Urinary bladder (tissue), 4 donors: Measurements from ENCODE around the gene CORO2A. TPM values are rescaled to one million over a fixed set of nuclear protein-coding genes. Genes with fewer than 3 reads are reported as not detected.
A peak's percentile ranks its signal among the peaks of the same experiment; 100 is the strongest.

Source experiments
- DNase-seq: peaks from one replicate; pipeline ENCODE4 v3.0.0-alpha.2; 2015; ENCODE audit errors: extremely low spot score
- H3K27ac ChIP-seq: one replicate; pipeline ENCODE4 v1.5.1; 2013; ENCODE audit warnings: low read depth, mild to moderate bottlenecking, moderate library complexity
- H3K36me3 ChIP-seq: one replicate; pipeline ENCODE4 v1.6.1; 2013; ENCODE audit warnings: mild to moderate bottlenecking, moderate library complexity; ENCODE audit not compliant: insufficient read depth
- H3K4me1 ChIP-seq: one replicate; pipeline ENCODE4 v1.6.1; 2013; ENCODE audit warnings: mild to moderate bottlenecking, moderate library complexity; ENCODE audit not compliant: insufficient read depth
- H3K4me3 ChIP-seq: one replicate; pipeline ENCODE4 v1.5.1; 2013; ENCODE audit warnings: low read depth, low read length
- WGBS: extraction: QIAGEN DNeasy Blood & Tissue Kit; methylation state at CpG from one replicate; pipeline ENCODE4 v1.1.7; 2013; 5-methylcytosine and 5-hydroxymethylcytosine counted together
- polyA plus RNA-seq: library from polyadenylated mRNA; stranded (reverse); fragments of 200-250 nt; gene quantifications from one replicate; pipeline ENCODE4 v1.2.3, GENCODE V29; 2013
- total RNA-seq: library from RNA; depleted of rRNA; stranded (reverse); fragments of >200 nt; gene quantifications from one replicate; pipeline ENCODE4 v1.2.3, GENCODE V29; 2014
- donor health status: healthy with polysubstance abuse.
- donor health status: healthy.

The CORO2A gene
- total and polyA plus RNA-seq, 2 donors, result 3.4 to 4.1 TPM

DNA sequence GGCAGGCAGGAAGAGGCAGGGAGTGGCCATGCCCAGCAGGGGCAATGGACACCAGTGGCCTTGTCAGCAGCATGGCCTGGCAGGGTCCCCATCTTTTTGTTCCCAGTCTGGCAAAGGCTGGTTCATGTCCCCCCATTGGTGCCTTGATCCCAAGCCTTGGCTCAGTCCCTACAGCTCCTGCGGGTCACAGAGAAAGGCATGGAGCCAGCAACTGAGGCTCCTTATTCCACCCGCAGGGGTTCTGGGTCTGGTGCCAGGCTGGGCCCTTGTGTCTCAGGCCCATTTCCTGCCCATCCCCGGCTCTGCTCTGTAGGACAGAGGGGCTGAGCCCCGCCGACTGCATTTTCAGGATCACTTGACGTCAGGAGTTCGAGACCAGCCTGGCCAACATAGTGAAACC lies 87.4 kb downstream of the CORO2A start:
- H3K4me1 ChIP-seq, result no peaks in the 10 kb centered on the region
- 93% methylated on average over 7 of the region's 7 CpGs for WGBS
- no peak overlapping the region for H3K4me3 ChIP-seq
- no peak for DNase-seq
- H3K36me3 ChIP-seq, result no peaks in the 10 kb centered on the region
- H3K27ac ChIP-seq, result no peak overlapping the region

GRCh38 chr9:98104445-98104881 lies 88.0 kb downstream of the CORO2A start:
- H3K36me3 ChIP-seq, result no peaks in the 10 kb centered on the region
- 91% methylated on average over 3 of the region's 3 CpGs for WGBS
- peaks cover 2% of the 10 kb centered on the region for H3K4me1 ChIP-seq
- no peak overlapping the region for H3K4me3 ChIP-seq
- H3K27ac ChIP-seq, result no peak overlapping the region
- no peak for DNase-seq

- no peak for DNase-seq
- Histone ChIP-seq H3K36me3 (no peaks in the 10 kb centered on the region), H3K4me1 (peaks cover 3% of the 10 kb centered on the region), H3K4me3 (no peak overlapping the region), H3K27ac (no peak overlapping the region)
- WGBS, result 43% methylated on average over 6 of the region's 6 CpGs
Measured at GRCh38 chr9:98101868-98102273, 90.6 kb downstream of the CORO2A start.

GRCh38 chr9:98101416-98101815 lies 91.0 kb downstream of the CORO2A start:
- no peak for DNase-seq
- 92% methylated on average over 7 of the region's 7 CpGs for WGBS

DNA sequence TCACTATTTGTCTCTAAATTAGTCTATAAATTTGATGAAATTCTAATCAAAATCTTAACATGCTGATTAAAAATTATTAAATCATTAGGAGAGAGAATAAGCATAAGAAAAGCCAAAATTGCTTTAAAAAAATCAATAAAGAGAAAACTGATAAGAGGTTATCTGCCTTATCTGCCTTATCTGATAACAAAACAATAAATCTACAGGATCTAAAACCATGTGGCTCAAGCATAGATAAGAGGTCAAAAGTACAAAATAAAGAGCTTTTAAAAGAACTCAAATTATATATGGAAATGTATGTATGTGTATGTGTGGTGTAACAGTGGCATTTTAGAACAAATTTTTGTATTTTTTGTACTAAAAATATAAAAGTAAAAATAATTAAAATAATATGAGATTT lies 92.0 kb downstream of the CORO2A start:
- peaks cover 3% of the 10 kb centered on the region for H3K4me1 ChIP-seq
- no peak overlapping the region for H3K27ac ChIP-seq
- no peak for DNase-seq
- no peak overlapping the region for H3K4me3 ChIP-seq
- no peaks in the 10 kb centered on the region for H3K36me3 ChIP-seq

More at GRCh38 chr9:98101416-98101815, 91.0 kb downstream of the CORO2A start:
- Histone ChIP-seq H3K27ac (no peak overlapping the region), H3K4me1 (peaks cover 3% of the 10 kb centered on the region), H3K36me3 (no peaks in the 10 kb centered on the region), H3K4me3 (no peak overlapping the region)

GRCh38 chr9:98099898-98100297 lies 92.5 kb downstream of the CORO2A start:
- Histone ChIP-seq H3K4me1 (peaks cover 3% of the 10 kb centered on the region), H3K4me3 (no peak overlapping the region), H3K36me3 (no peaks in the 10 kb centered on the region), H3K27ac (no peak overlapping the region)
- WGBS, result 65% methylated on average over 5 of the region's 5 CpGs
- DNase-seq, result peak; percentile 36

GRCh38 chr9:98099346-98099745 lies 93.1 kb downstream of the CORO2A start:
- no peak for DNase-seq
- Histone ChIP-seq H3K4me1 (peaks cover 3% of the 10 kb centered on the region), H3K27ac (no peak overlapping the region), H3K4me3 (no peak overlapping the region), H3K36me3 (peaks cover 2% of the 10 kb centered on the region)
- WGBS, result 97% methylated on average over 2 of the region's 2 CpGs

GRCh38 chr9:98097836-98098235 lies 94.6 kb downstream of the CORO2A start:
- H3K36me3 ChIP-seq, result peaks cover 2% of the 10 kb centered on the region
- H3K4me1 ChIP-seq, result peaks cover 3% of the 10 kb centered on the region
- H3K4me3 ChIP-seq, result no peak overlapping the region
- DNase-seq, result peak; percentile 41
- H3K27ac ChIP-seq, result no peak overlapping the region
- WGBS, result 84% methylated on average over 4 of the region's 4 CpGs

DNA sequence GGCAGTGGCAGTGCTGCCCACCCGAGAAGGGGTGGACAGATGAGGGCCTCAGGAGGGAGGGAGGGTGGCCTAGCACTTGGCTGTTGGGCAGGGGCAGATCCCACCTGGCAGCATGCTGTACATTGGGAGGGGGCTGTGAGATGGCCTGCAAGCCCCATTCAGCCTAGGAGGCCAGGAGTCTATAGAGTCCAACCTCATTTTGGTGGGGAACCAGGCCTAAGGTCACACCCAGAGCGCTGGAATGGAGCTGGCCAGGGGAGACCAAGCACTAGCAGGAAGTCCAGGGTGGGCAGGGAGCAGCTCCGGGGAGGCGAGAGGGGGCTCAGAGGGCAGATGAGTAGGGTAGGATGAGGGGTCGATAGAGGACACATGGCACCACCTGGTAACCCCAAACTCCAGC lies 96.3 kb downstream of the CORO2A start:
- Histone ChIP-seq H3K27ac (no peak overlapping the region), H3K36me3 (peaks cover 2% of the 10 kb centered on the region), H3K4me1 (peaks cover 3% of the 10 kb centered on the region), H3K4me3 (no peak overlapping the region)
- no peak for DNase-seq
- 95% methylated on average over 5 of the region's 5 CpGs for WGBS

DNA sequence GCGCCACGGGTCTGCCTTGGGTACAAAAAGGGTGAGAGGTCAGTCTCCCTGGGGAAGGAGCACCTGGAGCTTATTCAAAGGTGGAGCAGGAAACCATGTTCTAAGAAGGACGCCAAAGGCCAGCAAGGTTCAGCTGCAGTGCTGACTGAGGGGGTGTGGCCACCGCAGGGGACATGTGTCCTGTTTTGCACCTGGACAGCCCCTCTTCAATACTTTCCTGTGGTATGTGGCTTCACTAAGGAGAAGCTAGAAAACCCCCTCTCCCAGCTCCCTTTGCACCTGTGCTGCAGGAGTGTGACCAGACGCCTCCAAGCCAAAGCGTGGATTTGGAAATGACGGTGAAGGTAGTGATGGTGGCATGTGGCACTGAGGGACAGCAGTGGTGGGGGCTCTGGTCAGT lies 97.0 kb downstream of the CORO2A start:
- WGBS, result 90% methylated on average over 7 of the region's 7 CpGs
- DNase-seq, result no peak
- Histone ChIP-seq H3K4me1 (peaks cover 3% of the 10 kb centered on the region), H3K27ac (no peak overlapping the region), H3K4me3 (no peak overlapping the region), H3K36me3 (peaks cover 2% of the 10 kb centered on the region)

DNA sequence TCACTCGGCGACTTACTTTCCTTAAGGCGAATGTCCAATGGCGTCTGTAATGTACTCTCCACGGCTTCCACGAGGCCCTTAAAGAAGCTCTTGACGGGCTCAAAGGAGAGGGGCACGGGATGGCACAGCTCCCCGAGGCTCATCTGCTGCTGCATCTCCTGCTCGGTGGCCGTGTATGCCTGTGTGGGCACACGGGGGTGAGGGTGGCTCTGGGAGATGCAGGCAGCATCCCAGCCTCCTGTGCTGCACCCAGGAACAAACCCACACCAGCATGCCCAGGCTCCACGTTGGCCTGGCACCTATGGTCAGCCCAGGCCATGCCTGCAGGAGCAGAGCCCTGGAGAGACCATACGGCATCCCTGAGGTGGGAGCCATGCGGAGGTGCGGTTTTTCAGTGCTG lies 97.6 kb downstream of the CORO2A start:
- peaks cover 3% of the 10 kb centered on the region for H3K4me1 ChIP-seq
- H3K27ac ChIP-seq, result no peak overlapping the region
- H3K4me3 ChIP-seq, result no peak overlapping the region
- DNase-seq, result no peak
- 91% methylated on average over 16 of the region's 16 CpGs for WGBS
- H3K36me3 ChIP-seq, result peaks cover 2% of the 10 kb centered on the region

GRCh38 chr9:98094316-98094715 lies 98.1 kb downstream of the CORO2A start:
- Histone ChIP-seq H3K36me3 (peaks cover 2% of the 10 kb centered on the region), H3K4me1 (no peaks in the 10 kb centered on the region), H3K4me3 (no peak overlapping the region), H3K27ac (no peak overlapping the region)
- 84% methylated on average over 4 of the region's 4 CpGs for WGBS
- DNase-seq, result no peak

DNA sequence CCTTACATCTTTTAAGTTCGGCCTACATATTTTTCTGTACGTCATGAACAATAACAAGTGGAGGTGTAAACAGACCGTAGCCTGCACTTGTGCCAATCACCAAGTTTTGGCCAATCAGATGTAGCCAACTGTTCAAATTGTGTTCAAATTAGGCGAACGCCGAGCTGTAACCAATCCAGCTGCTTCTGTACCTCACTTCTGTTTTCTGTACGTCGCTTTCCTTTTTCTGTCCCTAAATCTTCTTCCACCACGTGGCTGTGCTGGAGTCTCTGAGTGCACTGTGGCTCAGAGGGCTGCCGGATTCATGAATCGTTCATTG lies 99.9 kb downstream of the CORO2A start:
- Histone ChIP-seq H3K36me3 (peaks cover 2% of the 10 kb centered on the region), H3K27ac (no peak overlapping the region), H3K4me1 (no peaks in the 10 kb centered on the region), H3K4me3 (no peak overlapping the region)
- WGBS, result 82% methylated on average over 11 of the region's 11 CpGs
- no peak for DNase-seq

GRCh38 chr9:98091735-98092612 lies 100.5 kb downstream of the CORO2A start:
- no peak for DNase-seq
- Histone ChIP-seq H3K36me3 (peaks cover 2% of the 10 kb centered on the region), H3K27ac (no peak overlapping the region), H3K4me1 (no peaks in the 10 kb centered on the region), H3K4me3 (no peak overlapping the region)
- 59% methylated on average over 17 of the region's 17 CpGs for WGBS
